DMS 273 (cell line): Measurements from ENCODE around the gene WDR33.
"Not testable (repeated sequence)": the region's sequence is repeated elsewhere in the genome, so short reads cannot be mapped to it uniquely, and the experiment has no call there.

Source experiments
- DNase-seq: peaks from one replicate; lab custom pipeline; 2025; ENCODE audit not compliant: unreplicated experiment; lab: John Stamatoyannopoulos, UW

Gene WDR33

GRCh38 chr2:127810619-127811396 lies at the start of gene WDR33:
TSS of gene WDR33 (minus strand) at chr2:127811171. CDS start at chr2:127770981, 40,190 bp downstream.
- peak; percentile 97 for DNase-seq

GRCh38 chr2:127860130-127860529 lies 49.2 kb upstream of the WDR33 start:
- DNase-seq = peak; percentile 34

GRCh38 chr2:127859712-127860085 lies 48.7 kb upstream of the WDR33 start:
- peak; percentile 35 for DNase-seq

- DNase-seq = peak; percentile 58
These were observed 46.4 kb upstream of the WDR33 start for GRCh38 chr2:127857265-127857808.

GRCh38 chr2:127853671-127854070 lies 42.7 kb upstream of the WDR33 start:
- no peak for DNase-seq

GRCh38 chr2:127852388-127852787 lies 41.4 kb upstream of the WDR33 start:
- DNase-seq = no peak

GRCh38 chr2:127847931-127848330 lies 37.0 kb upstream of the WDR33 start:
- DNase-seq = no peak

GRCh38 chr2:127844973-127845372 lies 34.0 kb upstream of the WDR33 start:
- DNase-seq = peak; percentile 28

GRCh38 chr2:127843677-127844076 lies 32.7 kb upstream of the WDR33 start:
- no peak for DNase-seq

- no peak for DNase-seq
These were observed 30.7 kb upstream of the WDR33 start for GRCh38 chr2:127841466-127842178.

- DNase-seq = no peak
These were observed 29.9 kb upstream of the WDR33 start for GRCh38 chr2:127840893-127841292.

GRCh38 chr2:127834951-127835350 lies 24.0 kb upstream of the WDR33 start:
- DNase-seq = no peak

- peak; percentile 21 for DNase-seq
These were observed 18.9 kb upstream of the WDR33 start for GRCh38 chr2:127829845-127830246.

- not testable (repeated sequence) for DNase-seq
These were observed 15.7 kb upstream of the WDR33 start for GRCh38 chr2:127826708-127827107.

- DNase-seq = no peak
These were observed 15.1 kb upstream of the WDR33 start for GRCh38 chr2:127826047-127826446.

GRCh38 chr2:127820080-127820668 lies 9.2 kb upstream of the WDR33 start:
- peak; percentile 54 for DNase-seq

- DNase-seq = no peak
These were observed 7.9 kb upstream of the WDR33 start for GRCh38 chr2:127818794-127819425.

- DNase-seq = no peak
These were observed 7.3 kb upstream of the WDR33 start for GRCh38 chr2:127818241-127818640.

GRCh38 chr2:127814677-127815076 lies 3.7 kb upstream of the WDR33 start:
- no peak for DNase-seq

- not testable (repeated sequence) for DNase-seq
These were observed 1.5 kb upstream of the WDR33 start for GRCh38 chr2:127812441-127812840.
